T-helper 17 cell (primary cell): ENCODE measurements around the gene PBRM1. TPM values are rescaled to one million over a fixed set of nuclear protein-coding genes. Genes with fewer than 3 reads are reported as not detected.
A peak's percentile ranks its signal among the peaks of the same experiment; 100 is the strongest.
"Not testable (repeated sequence)": the region's sequence is repeated elsewhere in the genome, so short reads cannot be mapped to it uniquely, and the experiment has no call there.

Source experiments
- ATAC-seq: fragments of 150-1000 bp; cut with Tn5 transposase; 2 replicates; pipeline ENCODE4 v1.10.0; 2021; ENCODE audit warnings: mild to moderate bottlenecking, moderate library complexity
- DNase-seq, 3 donors: peaks; one replicate each; pipeline versions ENCODE4 v3.0.0 to v3.0.0-alpha.2; 2020 to 2021
- H3K9me3 ChIP-seq: one replicate; pipeline ENCODE4 v1.7.0; 2013; ENCODE audit warnings: low read length, mild to moderate bottlenecking; ENCODE audit not compliant: control insufficient read depth, poor library complexity, severe bottlenecking
- H3K27ac Mint-ChIP-seq: one replicate; pipeline ENCODE4 v1.8.0; 2022; ENCODE audit warnings: mild to moderate bottlenecking, moderate library complexity, mixed read lengths
- H3K27me3 Mint-ChIP-seq: one replicate; pipeline ENCODE4 v1.8.0; 2022; ENCODE audit warnings: mixed read lengths
- H3K36me3 Mint-ChIP-seq: one replicate; pipeline ENCODE4 v1.8.0; 2022; ENCODE audit warnings: low read depth, mixed read lengths
- H3K4me1 Mint-ChIP-seq: one replicate; pipeline ENCODE4 v1.8.0; 2022; ENCODE audit warnings: mild to moderate bottlenecking, mixed read lengths
- H3K4me3 Mint-ChIP-seq: one replicate; pipeline ENCODE4 v1.8.0; 2022; ENCODE audit warnings: mild to moderate bottlenecking, moderate library complexity, mixed read lengths
- total RNA-seq, 4 donors: library from RNA in 2 of 4; stranded (reverse) in 2 of 4; gene quantifications; one replicate each; pipeline ENCODE4 v1.2.3 and lab custom pipeline; 2022 to 2026

Gene PBRM1
- total RNA-seq, 2 donors from 2014 or later: 62.8 to 70.8 TPM

DNA sequence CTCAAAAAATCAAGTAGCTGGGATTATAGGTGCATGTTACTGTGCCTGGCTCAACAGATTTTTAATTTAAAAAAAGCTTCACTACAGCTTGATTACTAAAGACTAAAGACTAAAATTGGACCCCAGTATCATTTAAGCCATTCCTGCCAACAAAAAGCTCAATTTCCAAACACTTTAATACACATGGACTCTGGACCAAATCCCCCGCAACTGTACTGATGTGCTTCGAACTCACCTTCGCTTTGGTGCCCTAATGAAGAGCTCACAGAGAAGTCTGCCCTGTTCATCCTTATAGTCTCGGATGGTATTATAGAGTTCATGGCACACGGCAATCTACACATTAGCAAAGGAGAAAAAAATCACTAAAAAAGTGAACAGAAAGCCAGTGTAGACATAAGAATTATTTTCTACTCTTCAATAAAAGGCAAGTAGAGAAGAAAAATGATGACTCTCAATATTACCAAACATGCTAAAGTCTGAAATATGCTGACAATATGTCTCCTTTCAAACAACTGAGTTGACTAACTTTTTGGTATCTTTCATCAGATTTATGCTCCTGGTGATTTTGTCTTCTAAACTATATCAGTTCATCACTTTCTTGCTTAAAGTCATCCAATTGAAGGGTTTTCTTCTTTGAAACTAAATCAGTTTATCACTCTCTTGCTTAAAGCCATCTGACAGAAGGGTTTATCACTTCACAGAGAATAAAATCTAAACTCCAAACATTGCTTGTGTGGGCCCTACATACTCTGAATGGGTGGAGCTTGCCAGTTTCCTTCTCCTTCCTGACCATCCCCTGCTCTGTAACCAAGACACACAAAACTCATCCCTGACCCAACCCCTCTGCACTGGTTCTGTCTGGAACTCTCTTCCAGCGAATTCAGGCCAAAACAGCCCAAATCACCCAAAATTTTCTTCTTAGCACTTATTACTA is 7.2 kb downstream of the PBRM1 start:
- Mint-ChIP-seq H3K27me3 (no peaks in the 10 kb centered on the region), H3K36me3 (peaks cover 10% of the 10 kb centered on the region), H3K4me3 (no peak overlapping the region), H3K27ac (peak overlapping the region; percentile 27), H3K4me1 (peaks cover 32% of the 10 kb centered on the region)
- no peak for DNase-seq
- no peaks in the 10 kb centered on the region for H3K9me3 ChIP-seq
- ATAC-seq: no peak

DNA sequence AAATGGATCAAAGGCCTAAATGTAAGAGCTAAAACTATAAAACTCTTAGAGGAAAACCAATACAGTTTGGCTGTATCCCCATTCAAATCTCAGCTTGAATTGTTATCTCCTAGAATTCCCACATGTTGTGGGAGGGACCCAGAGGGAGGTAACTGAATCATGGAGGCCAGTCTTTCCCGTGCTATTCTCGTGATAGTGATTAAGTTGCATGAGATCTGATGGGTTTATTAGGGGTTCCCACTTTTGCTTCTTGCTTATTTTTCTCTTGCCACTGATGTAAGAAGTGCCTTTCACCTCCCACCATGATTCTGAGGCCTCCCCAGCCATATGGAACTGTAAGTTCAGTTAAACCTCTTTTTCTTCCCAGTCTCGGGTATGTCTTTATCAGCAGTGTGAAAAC is 9.5 kb downstream of the PBRM1 start:
- Mint-ChIP-seq H3K27ac (peak overlapping the region; percentile 24), H3K4me1 (peaks cover 33% of the 10 kb centered on the region), H3K36me3 (peaks cover 10% of the 10 kb centered on the region)
- H3K4me3 Mint-ChIP-seq, ATAC-seq, H3K27me3 Mint-ChIP-seq, DNase-seq, H3K9me3 ChIP-seq: not testable (repeated sequence)

DNA sequence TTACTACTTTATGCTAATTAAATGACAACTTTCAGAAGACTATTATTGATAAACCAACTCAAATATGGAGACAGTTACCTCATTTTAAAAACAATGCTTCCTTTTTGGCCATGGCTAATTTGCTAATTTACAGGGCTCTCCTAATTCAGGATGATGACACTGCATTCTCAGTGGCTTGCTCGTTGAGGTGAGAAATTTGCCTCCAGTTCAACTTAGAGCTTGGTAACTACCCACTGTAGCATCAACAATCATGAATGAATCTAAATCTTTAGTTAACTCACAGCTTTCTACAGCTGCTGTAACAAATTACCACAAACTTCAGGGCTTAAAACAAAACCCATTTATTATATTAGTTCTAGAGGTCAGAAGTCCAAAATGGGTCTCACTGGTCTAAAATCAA is 14.0 kb downstream of the PBRM1 start:
- peak overlapping the region; percentile 76 for H3K27ac Mint-ChIP-seq
- no peaks in the 10 kb centered on the region for H3K9me3 ChIP-seq
- H3K4me1 Mint-ChIP-seq: peaks cover 30% of the 10 kb centered on the region
- H3K27me3 Mint-ChIP-seq: no peaks in the 10 kb centered on the region
- no peak for DNase-seq
- peaks cover 9% of the 10 kb centered on the region for H3K36me3 Mint-ChIP-seq
- no peak overlapping the region for H3K4me3 Mint-ChIP-seq
- no peak for ATAC-seq

DNA sequence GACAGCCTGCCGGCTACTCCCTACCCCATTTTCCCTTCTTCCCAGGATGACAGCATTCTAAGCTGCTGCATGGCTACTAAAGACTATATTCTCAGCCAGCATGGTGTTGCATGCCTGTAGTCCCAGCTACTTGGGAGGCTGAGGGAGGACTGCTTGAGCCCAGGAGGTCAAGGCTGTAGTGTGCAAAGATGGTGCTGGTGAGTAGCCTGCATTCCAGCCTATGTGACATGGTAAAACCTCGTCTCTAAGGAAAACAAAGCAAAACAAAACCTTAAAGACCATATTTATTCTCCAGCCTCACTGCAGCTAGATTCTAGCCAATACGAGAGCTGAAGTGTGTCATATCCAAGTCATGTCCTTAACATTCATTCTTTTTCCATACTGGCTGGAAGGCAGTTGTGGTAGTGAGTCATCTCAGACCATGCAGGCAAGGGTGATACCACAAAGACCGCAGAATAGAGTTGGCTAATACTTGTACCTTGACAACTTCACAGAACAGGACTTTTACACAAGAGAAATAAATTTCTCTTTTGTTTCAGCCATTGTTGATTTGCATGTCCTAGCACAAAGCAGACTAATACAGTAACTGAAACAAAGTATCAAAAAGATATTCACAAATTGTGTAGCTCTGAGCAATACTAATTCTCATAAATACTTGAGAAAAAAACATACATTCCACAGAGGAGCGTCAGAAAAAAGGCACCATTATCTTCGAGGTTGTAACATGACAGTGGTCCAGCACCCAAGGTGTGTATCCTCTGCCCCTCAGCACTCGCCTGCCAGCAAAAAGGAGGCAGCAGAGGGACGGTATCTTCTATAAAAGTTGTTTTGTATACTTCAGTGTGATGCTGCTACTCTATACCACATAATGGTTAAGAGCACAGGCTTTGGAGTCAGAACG is 14.8 kb downstream of the PBRM1 start:
- H3K4me3 Mint-ChIP-seq: no peak overlapping the region
- H3K36me3 Mint-ChIP-seq: peaks cover 7% of the 10 kb centered on the region
- no peaks in the 10 kb centered on the region for H3K27me3 Mint-ChIP-seq
- no peak for DNase-seq
- H3K27ac Mint-ChIP-seq: peak overlapping the region; percentile 91
- H3K4me1 Mint-ChIP-seq: peaks cover 27% of the 10 kb centered on the region
- peak; percentile 80 for ATAC-seq
- no peaks in the 10 kb centered on the region for H3K9me3 ChIP-seq

DNA sequence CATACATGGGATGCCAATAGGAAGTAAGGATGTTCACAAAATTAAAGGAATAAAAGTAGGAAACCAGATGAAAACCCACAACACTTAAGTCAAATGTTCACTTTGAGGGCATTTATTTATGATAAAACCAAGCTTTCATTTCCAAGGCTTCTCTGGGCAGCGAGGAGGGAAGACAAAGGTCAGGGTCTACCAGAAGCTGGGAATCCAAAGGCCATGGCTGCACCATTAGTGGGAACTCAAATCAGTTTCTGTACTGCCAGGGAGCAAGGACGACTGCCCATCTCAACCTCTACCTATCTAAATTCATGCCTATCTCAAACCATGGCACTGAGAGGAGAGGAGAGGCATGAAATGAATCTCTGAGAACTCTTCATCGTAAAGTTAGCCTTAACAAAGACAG is 22.6 kb downstream of the PBRM1 start:
- peak overlapping the region; percentile 53 for H3K27ac Mint-ChIP-seq
- ATAC-seq: no peak
- H3K4me3 Mint-ChIP-seq: no peak overlapping the region
- peaks cover 10% of the 10 kb centered on the region for H3K4me1 Mint-ChIP-seq
- peaks cover 8% of the 10 kb centered on the region for H3K36me3 Mint-ChIP-seq
- DNase-seq: no peak
- H3K27me3 Mint-ChIP-seq: no peaks in the 10 kb centered on the region
- no peaks in the 10 kb centered on the region for H3K9me3 ChIP-seq

DNA sequence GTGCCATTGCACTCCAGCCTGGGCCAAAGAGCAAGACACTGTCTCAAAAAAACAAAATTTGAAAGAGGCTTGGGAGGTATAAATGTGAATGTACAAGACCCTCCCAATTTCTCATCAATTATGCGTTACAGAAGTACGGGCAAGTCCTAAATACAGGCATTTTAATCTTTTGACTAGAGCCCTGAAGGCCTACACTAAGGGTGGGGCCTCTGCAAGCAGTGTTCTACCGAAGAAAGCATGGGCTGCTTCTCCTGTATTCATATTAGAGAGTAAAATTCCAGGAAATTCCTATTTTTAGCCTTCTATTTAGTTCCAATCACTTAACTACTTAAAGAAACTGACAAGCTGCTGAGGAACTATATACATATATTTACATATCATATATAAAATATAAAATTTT is 25.7 kb downstream of the PBRM1 start:
- Mint-ChIP-seq H3K4me3 (no peak overlapping the region), H3K27ac (no peak overlapping the region), H3K4me1 (peaks cover 11% of the 10 kb centered on the region), H3K36me3 (peaks cover 8% of the 10 kb centered on the region), H3K27me3 (no peaks in the 10 kb centered on the region)
- no peaks in the 10 kb centered on the region for H3K9me3 ChIP-seq
- DNase-seq (no peak), ATAC-seq (no peak)

DNA sequence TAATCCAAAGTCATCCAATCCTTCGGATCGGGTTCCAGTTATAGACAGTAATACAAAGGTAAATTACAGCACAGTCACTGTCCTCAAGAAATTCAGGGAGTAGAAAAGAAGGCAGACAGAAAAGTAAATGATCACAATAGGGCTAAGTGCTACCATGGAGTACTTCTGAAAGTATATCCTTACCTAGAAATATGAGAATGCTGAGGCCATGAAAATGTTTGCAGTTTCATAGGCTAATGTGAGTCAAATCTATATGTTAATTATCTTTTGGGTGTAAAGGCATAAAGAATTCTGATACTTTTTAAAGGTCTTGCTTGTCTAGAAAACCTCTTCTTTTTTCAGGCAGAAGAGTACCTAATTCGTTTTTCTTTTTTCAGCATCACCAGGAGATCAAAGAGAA is 29.8 kb downstream of the PBRM1 start:
- peak overlapping the region; percentile 32 for H3K27ac Mint-ChIP-seq
- peaks cover 4% of the 10 kb centered on the region for H3K4me1 Mint-ChIP-seq

DNA sequence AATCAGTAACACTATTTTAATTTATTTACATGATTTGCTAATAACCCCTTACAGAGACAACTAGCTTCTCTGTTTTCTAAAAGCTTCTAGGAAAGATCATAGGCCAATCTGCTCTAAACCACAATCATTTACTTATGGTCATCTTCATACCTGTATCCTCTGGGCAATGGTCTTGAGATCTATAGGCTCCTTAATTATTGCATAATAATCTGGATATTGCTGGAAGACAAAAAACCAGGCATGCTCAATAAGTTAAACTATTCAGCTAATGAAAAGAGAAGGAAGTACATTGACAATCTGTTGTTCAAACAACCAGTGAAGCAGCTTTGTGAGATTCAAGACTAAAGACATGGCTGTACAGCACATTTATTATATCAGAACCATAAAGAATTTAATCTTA is 34.1 kb downstream of the PBRM1 start:
- DNase-seq: no peak
- peaks cover 16% of the 10 kb centered on the region for H3K36me3 Mint-ChIP-seq
- ATAC-seq: no peak
- H3K4me3 Mint-ChIP-seq: no peak overlapping the region
- H3K4me1 Mint-ChIP-seq: peaks cover 7% of the 10 kb centered on the region
- no peak overlapping the region for H3K27ac Mint-ChIP-seq
- no peaks in the 10 kb centered on the region for H3K9me3 ChIP-seq
- H3K27me3 Mint-ChIP-seq: no peaks in the 10 kb centered on the region

More for the DNA sequence above, 29.8 kb downstream of the PBRM1 start:
- DNase-seq (no peak), ATAC-seq (no peak)
- Mint-ChIP-seq H3K36me3 (peaks cover 6% of the 10 kb centered on the region), H3K27me3 (no peaks in the 10 kb centered on the region), H3K4me3 (no peak overlapping the region)
- H3K9me3 ChIP-seq: no peaks in the 10 kb centered on the region

DNA sequence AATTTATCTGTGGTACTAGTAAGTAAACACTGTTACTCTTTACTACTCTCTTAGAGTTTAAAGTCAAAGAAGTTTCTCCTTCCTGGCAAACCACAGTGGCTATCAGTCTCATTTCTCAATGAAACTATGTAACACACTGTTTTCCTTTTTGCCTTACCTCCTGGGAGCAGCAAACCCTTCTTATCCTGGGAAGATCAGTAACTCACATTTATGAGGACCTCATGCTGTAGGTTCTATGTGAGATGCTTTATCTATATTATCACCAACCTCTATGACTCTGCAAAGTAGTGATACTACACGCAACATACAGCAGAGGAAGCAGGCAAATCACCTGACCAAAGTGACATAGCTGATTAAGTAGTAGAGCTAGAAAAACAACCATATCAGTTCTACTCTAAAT is 35.3 kb downstream of the PBRM1 start:
- peaks cover 14% of the 10 kb centered on the region for H3K36me3 Mint-ChIP-seq
- H3K4me1 Mint-ChIP-seq: peaks cover 5% of the 10 kb centered on the region
- no peaks in the 10 kb centered on the region for H3K27me3 Mint-ChIP-seq
- no peaks in the 10 kb centered on the region for H3K9me3 ChIP-seq
- ATAC-seq (no peak), DNase-seq (no peak)
- H3K4me3 Mint-ChIP-seq: no peak overlapping the region
- peak overlapping the region; percentile 67 for H3K27ac Mint-ChIP-seq

DNA sequence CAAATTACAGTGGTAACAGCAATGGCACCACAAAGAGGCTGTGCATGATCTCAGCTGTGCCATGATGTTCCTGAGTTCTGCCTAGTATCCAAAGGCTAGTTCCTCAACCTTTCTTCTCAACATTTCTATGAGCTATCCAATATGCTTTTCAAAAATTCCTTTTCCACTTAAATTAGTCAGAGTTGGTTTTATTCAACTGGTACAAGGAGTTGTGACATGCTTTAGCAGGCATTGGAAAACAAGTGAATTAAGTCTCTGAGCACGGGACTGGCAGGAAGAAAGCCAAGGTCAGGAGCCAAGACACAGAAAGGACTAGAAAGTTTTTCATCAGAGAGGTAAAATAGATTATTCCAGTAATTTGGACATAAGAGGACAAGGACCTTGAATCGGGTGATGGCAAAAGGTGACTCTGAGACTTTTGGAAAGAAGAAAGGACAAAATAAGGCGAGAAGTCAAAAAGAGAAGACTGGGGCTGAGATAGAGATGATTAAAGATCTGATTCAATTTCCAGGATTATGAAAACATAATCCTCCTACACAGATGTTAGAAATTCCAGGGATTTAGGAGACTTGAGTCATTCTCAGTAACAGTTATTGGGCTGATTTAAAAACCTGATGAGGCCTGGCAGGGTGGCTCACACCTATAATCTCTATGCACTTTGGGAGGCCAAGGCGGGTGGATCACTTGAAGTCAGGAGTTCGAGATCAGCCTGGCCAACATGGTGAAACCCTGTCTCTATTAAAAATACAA is 36.1 kb downstream of the PBRM1 start:
- no peak for DNase-seq
- H3K36me3 Mint-ChIP-seq: peaks cover 17% of the 10 kb centered on the region
- H3K4me3 Mint-ChIP-seq: no peak overlapping the region
- H3K27me3 Mint-ChIP-seq: no peaks in the 10 kb centered on the region
- no peaks in the 10 kb centered on the region for H3K9me3 ChIP-seq
- peaks cover 5% of the 10 kb centered on the region for H3K4me1 Mint-ChIP-seq
- ATAC-seq: no peak
- peak overlapping the region; percentile 67 for H3K27ac Mint-ChIP-seq

DNA sequence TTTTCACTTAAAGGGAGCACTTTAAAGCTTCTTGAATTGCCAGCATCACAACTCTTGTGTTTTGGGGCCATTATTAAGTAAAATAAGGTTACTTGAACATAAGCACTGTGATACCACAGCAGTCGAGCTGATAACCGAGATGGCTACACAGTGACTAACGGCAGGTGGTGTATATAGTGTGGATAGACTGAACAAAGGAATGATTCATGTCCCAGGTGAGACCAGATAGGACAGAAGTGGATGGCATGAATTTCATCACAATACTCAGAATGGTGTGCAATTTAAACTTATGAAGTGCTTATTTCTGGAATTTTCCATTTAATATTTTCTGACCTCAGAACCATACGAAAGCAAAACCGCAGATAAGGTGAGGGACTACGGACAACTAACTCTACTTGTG is 40.2 kb downstream of the PBRM1 start:
- Mint-ChIP-seq H3K4me3 (no peak overlapping the region), H3K4me1 (peaks cover 5% of the 10 kb centered on the region), H3K27ac (peak overlapping the region; percentile 45), H3K27me3 (no peaks in the 10 kb centered on the region), H3K36me3 (peaks cover 13% of the 10 kb centered on the region)
- DNase-seq (no peak), ATAC-seq (no peak)
- H3K9me3 ChIP-seq: no peaks in the 10 kb centered on the region

DNA sequence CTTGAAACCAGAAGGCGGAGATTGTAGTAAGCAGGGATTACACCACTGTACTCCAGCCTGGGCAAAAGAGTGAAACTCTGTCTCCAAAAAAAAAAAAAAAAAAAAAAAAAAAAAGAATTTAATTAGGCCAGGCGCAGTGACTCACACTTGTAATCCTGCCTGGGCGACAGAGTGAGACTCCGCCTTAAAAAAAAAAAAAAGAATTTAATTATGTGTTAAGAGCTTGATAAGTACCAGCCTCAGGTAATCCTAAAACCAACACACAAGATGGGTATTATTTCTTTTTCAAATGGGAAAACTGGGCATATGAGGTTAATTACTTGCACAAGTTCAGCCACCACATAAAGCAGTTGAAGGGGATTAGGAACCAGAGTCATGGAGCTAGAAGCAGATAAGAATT is 49.0 kb downstream of the PBRM1 start:
- peaks cover 3% of the 10 kb centered on the region for H3K36me3 Mint-ChIP-seq

DNA sequence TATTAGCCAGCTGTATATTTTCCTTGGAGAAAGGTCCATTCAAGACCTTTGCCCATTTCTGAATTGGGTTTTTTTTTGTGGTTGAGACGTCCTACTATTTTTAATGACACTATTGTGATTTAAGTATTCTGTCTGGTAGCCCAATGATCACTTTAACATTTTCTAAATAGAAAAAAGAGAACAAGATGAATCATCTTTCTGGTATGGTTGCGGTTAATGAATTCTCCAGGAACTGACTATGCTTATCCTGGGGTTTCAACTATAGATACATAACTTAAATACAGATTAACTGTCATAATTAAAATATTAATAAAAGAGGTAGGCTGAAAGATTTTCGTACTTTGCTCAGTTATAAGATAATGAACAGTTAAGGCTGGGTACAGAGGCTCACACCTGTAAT is 51.9 kb downstream of the PBRM1 start:
- DNase-seq (no peak), ATAC-seq (no peak)
- Mint-ChIP-seq H3K27ac (no peak overlapping the region), H3K36me3 (peaks cover 3% of the 10 kb centered on the region), H3K4me3 (no peak overlapping the region), H3K4me1 (peaks cover 5% of the 10 kb centered on the region), H3K27me3 (no peaks in the 10 kb centered on the region)
- H3K9me3 ChIP-seq: no peaks in the 10 kb centered on the region

More for the DNA sequence above, 49.0 kb downstream of the PBRM1 start:
- Mint-ChIP-seq H3K4me1 (peaks cover 3% of the 10 kb centered on the region), H3K27ac (no peak overlapping the region), H3K27me3 (no peaks in the 10 kb centered on the region), H3K4me3 (no peak overlapping the region)
- no peak for DNase-seq
- ATAC-seq: no peak
- H3K9me3 ChIP-seq: no peaks in the 10 kb centered on the region
